Fibroblast of lung (primary cell): Measurements from ENCODE around the gene AGTR1.

Experiments
- CTCF ChIP-seq, 2 donors: IDR thresholded peaks in 1 of 2; conservative IDR thresholded peaks in 1 of 2; 1 replicate in 1 of 2; 2 replicates in 1 of 2; pipeline ENCODE4 v1.5.1; 2011 to 2012; ENCODE audit warnings: low read length in 2 of 2, control low read depth in 1 of 2, inconsistent platforms in 1 of 2, low read depth in 1 of 2, mild to moderate bottlenecking in 1 of 2
- EZH2 ChIP-seq: IDR thresholded peaks from 2 replicates; pipeline ENCODE4 v1.5.1; 2012; ENCODE audit warnings: low read length, control low read depth, mild to moderate bottlenecking; ENCODE audit errors: missing control alignments

- no peak for TF ChIP-seq CTCF (conservative IDR thresholded peaks at IDR 0.05 in 1 of 2, IDR thresholded peaks at IDR 0.05 in 1 of 2; ENCODE audit: low read depth in 1 of 2, low read length in 2 of 2)
- no peak for TF ChIP-seq EZH2
Measured at GRCh38 chr3:148710665-148711064, 13.0 kb downstream of the AGTR1 start.
